NB4 (cell line): ENCODE data around the gene SAA1.

Source experiments
- CTCF ChIP-seq: IDR thresholded peaks from one replicate; pipeline ENCODE4 v1.5.1; 2012; ENCODE audit warnings: low read depth, low read length
- MAX ChIP-seq: IDR thresholded peaks from 2 replicates; pipeline ENCODE4 v1.6.1; 2011; ENCODE audit warnings: low read depth, low read length
- MYC ChIP-seq: IDR thresholded peaks from 2 replicates; pipeline ENCODE4 v1.6.1; 2011; ENCODE audit warnings: low read depth, low read length
- POLR2A ChIP-seq: IDR thresholded peaks from 2 replicates; pipeline ENCODE4 v1.6.1; 2011; ENCODE audit warnings: mild to moderate bottlenecking; ENCODE audit not compliant: insufficient read length; ENCODE audit errors: extremely low read depth

GRCh38 chr11:18309691-18310090 is 43.6 kb downstream of the SAA1 start:
- no peak for TF ChIP-seq CTCF
- TF ChIP-seq POLR2A, result no peak
- no peak for TF ChIP-seq MYC
- TF ChIP-seq MAX, result no peak
